Breast epithelium (tissue), 3 donors: Measurements from ENCODE around the gene TMEM255B.

ENCODE experiments used
- POLR2A ChIP-seq: fragments of 450-650 bp; IDR thresholded peaks from one replicate; pipeline ENCODE4 v1.6.1; 2016; ENCODE audit warnings: antibody characterized with exemption, mild to moderate bottlenecking, moderate library complexity
- POLR2AphosphoS5 ChIP-seq, 3 donors: sonication (generic); formaldehyde crosslinking; IDR thresholded peaks; one replicate each; pipeline ENCODE4 v1.6.1; 2017; ENCODE audit warnings: antibody characterized with exemption in 3 of 3
- TF ChIP-seq, protein P1 (sequence below), 3 donors: fragments of 450-650 bp; IDR thresholded peaks; one replicate each; pipeline ENCODE4 v1.5.1; 2016 to 2017; ENCODE audit warnings: antibody characterized with exemption in 3 of 3, mild to moderate bottlenecking in 3 of 3, moderate library complexity in 3 of 3

DNA sequence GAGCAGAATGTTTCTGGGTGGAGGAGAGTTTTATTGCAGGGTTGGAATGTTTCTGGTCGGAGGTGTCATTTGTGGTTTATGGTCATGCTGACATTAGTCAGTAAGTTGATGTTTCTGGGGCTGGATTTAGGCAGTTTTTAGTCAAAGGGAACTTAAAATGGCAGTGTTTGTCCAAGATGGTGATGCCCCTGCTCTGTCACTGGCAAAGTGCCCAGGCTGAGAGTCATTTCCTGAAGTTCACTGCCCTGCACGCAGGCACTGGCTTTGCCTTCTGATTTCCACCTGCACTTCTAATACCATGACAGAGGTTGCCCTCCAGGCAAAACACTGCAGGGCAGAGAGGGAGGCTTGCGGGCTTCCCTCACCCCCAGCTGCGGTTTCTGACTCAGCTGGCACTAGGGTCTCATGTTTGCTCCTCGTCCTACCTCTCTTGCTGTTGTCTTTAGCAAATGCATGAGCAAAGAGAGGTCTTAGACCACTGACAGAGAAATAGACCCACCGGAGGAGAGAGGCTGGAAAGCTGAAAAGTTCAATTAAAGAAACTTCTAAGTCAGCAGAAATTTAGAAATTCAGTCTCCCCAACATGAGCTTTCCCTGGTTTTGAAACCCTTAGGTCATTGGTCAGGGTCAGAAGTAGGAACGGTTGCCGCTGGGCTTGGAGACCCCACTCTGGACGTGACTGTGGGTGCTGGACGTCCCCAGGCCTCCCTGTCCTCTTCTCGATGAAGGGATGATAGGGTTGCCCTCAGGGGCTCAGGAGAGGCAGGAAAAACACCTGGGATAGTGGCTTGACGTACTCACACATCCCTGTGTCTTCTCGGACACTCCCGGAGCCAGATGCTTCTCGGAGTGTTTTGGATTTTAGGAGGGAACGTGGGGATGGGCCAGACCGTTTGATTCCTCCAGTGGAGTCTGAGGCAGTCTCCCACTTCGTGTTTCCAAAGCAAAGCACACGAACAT is 26.3 kb downstream of the TMEM255B start:
- TF ChIP-seq, protein P1, sequence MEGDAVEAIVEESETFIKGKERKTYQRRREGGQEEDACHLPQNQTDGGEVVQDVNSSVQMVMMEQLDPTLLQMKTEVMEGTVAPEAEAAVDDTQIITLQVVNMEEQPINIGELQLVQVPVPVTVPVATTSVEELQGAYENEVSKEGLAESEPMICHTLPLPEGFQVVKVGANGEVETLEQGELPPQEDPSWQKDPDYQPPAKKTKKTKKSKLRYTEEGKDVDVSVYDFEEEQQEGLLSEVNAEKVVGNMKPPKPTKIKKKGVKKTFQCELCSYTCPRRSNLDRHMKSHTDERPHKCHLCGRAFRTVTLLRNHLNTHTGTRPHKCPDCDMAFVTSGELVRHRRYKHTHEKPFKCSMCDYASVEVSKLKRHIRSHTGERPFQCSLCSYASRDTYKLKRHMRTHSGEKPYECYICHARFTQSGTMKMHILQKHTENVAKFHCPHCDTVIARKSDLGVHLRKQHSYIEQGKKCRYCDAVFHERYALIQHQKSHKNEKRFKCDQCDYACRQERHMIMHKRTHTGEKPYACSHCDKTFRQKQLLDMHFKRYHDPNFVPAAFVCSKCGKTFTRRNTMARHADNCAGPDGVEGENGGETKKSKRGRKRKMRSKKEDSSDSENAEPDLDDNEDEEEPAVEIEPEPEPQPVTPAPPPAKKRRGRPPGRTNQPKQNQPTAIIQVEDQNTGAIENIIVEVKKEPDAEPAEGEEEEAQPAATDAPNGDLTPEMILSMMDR (IDR thresholded peaks at IDR 0.05), result no peak
- no peak for TF ChIP-seq POLR2AphosphoS5 (IDR thresholded peaks at IDR 0.05)
- no peak for TF ChIP-seq POLR2A
